ENCODE results near the gene CNST.
"Not testable (repeated sequence)": the region's sequence is repeated elsewhere in the genome, so short reads cannot be mapped to it uniquely, and the experiment has no call there.

Gene CNST

DNA sequence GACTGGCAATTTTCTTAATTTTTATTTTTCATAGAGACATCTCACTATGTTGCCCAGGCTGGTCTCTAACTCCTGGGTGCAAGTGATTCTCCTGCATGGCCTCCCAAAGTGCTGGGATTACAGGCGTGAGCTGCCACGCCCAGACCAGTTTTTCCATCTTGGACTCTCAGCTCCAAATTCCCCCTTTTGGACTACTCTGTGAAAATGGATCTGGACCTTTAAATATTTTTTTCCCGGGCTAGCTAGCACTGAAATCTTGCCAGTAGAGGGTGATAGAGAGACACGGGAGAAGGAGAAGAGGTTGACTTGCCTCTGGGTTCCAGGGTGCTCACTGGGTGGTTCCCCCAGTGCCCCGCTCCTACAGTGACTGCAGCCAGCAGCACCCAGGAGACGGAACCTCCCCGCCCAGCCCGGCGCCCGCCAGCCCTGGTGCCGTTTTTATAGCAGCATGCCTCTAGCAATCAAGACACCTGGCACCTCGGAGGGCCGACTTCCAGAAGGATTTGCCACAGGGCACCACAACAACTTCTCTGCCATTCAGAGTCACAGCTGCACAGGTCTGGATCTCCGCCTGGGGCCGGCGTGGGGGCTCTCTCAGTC is 123.3 kb downstream of the CNST start:
- H3K27ac ChIP-seq = no peak overlapping the region; the same call in 1 of the 2 replicates
- TF ChIP-seq ZFX (IDR thresholded peaks at IDR 0.05) = no peak
- TF ChIP-seq CTCF (conservative IDR thresholded peaks at IDR 0.05) = peak; percentile 93

DNA sequence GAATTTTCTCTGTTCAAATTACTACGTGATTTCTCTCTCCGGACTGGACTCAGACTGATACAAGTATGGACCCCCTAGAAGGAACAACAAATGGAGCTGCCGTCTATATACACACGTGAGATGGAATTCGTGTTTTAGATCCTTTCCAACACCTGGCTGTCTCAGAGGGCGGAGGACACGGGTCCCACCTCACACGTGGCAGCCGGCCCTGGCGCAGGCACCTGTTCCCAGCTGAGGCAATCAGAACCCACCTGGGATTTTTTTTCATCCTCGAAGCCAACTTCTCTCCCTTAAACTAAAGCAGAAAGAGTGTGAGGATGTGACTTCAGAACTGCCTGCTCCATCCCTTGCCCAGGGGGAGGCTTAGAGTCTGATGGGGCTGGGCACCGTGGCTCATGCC is 123.8 kb downstream of the CNST start:
- no peak overlapping the region for H3K27ac ChIP-seq
- no peak for TF ChIP-seq CTCF (conservative IDR thresholded peaks at IDR 0.05)
- no peak for TF ChIP-seq ZFX (IDR thresholded peaks at IDR 0.05)

GRCh38 chr1:246691622-246692495 is 125.6 kb downstream of the CNST start:
- TF ChIP-seq CTCF (conservative IDR thresholded peaks at IDR 0.05) (no peak), ZFX (IDR thresholded peaks at IDR 0.05) (no peak)
- H3K27ac ChIP-seq = no peak overlapping the region

DNA sequence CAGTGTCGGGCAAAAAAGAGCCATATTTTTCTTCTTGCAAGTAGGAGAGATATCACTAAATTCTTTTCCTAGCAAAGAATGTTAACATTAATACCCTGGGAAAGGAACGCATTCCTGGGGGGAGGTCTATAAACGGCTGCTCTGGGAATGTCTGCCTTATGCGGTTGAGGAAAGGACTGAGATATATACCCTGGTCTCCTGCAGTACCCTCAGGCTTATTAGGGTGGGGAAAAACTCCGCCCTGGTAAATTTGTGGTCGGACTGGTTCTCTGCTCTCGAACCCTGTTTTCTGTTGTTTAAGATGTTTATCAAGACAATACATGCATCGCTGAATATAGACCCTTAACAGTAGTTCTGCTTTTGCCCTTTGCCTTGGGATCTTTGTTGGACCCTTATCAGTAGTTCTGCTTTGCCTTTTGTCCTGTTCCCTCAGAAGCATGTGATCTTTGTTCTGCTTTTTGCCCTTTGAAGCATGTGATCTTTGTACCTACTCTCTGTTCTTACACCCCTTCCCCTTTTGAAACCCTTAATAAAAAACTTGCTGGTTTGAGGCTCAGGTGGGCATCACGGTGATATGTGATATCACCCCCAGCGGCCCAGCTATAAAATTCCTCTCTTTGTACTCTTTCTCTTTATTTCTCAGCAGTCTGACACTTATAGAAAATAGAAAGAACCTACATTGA is 128.1 kb downstream of the CNST start:
- H3K27ac ChIP-seq = not testable (repeated sequence)

DNA sequence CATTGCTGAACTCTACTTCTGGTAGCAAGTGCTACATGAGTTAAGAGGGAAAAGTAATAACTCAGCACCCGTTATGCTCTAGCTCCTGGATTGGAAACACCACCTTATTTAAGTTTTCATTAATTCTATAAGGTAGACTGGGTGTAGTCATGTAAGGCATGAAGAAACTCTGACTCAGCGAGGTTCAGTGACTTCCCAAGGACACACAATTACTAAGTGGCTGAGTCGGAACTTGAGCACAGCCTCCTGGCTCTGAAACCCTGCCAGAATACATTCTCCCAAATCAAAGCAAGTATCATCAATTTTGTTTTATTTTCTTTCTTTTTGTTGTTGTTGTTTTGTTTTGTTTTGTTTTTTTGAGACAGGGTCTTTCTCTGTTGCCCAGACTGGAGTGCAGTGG is 128.9 kb downstream of the CNST start:
- H3K27ac ChIP-seq = no peak overlapping the region
- no peak for TF ChIP-seq ZFX (IDR thresholded peaks at IDR 0.05)
- no peak for TF ChIP-seq CTCF (conservative IDR thresholded peaks at IDR 0.05)

DNA sequence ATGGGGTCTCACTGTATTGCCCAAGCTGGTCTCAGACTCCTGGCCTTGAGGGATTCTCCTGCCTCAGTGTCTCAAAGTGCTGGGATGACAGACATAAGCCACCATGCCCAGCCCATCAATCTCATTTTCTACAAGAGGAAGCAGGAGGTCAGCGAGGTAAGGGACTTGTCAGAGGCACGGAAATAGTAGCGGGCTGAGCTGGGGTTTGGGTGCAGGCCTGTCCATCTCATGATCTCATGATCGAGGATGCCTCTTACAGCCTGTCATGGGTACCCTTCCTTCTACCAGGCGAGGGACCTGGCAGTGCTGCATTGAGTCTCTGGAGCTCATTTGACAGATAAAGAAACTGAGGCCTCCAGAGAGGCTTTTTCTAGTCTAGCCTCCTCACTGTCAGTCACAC is 129.4 kb downstream of the CNST start:
- no peak for TF ChIP-seq ZFX (IDR thresholded peaks at IDR 0.05)
- TF ChIP-seq CTCF (conservative IDR thresholded peaks at IDR 0.05) = no peak
- no peak overlapping the region for H3K27ac ChIP-seq

- TF ChIP-seq CTCF (conservative IDR thresholded peaks at IDR 0.05) (no peak), ZFX (IDR thresholded peaks at IDR 0.05) (no peak)
- H3K27ac ChIP-seq = peak overlapping the region; percentile 40
Observed at GRCh38 chr1:246698466-246699094, 132.3 kb downstream of the CNST start.
